Measurements from ENCODE around the gene FIP1L1.
"Not testable (repeated sequence)": the region's sequence is repeated elsewhere in the genome, so short reads cannot be mapped to it uniquely, and the experiment has no call there.

The FIP1L1 gene

DNA sequence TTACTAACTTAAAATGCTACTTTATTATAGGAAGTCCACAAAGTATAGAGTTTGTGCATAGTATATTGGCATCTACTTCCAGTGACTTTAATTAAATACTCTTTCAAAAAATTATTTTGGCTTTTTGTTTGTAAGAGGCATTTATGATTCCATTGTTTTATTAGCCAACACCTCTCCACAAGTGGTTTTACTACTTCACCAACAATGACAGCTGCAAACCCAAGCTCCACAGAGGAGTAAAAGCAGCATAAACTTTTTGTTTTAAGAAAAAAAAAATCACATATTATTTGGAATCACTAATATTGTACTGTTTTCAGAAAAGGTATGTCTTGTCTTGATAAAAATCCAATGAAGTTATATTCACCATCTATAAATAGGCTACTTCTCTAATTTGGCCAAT, 88.5 kb downstream of the FIP1L1 start:
- no peak for DNase-seq (ENCODE audit: low read depth in 1 of 2, low spot score in 1 of 2)

DNA sequence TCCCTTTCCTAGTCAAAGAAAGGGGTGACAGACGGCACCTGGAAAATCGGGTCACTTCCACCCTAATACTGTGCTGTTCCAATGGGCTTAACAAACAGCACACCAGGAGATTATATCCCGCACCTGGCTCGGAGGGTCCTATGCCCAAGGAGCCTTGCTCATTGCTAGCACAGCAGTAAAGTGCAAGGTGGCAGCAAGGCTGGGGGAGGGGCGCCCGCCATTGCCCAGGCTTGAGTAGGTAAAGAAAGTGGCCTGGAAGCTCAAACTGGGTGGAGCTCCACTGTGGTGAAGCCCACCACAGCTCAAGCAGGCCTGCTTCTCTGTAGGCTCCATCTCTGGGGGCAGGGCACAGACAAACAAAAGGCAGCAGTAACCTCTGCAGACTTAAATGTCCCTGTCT, 89.1 kb downstream of the FIP1L1 start:
- not testable (repeated sequence) for DNase-seq (ENCODE audit: low read depth in 1 of 2, low spot score in 1 of 2)

DNA sequence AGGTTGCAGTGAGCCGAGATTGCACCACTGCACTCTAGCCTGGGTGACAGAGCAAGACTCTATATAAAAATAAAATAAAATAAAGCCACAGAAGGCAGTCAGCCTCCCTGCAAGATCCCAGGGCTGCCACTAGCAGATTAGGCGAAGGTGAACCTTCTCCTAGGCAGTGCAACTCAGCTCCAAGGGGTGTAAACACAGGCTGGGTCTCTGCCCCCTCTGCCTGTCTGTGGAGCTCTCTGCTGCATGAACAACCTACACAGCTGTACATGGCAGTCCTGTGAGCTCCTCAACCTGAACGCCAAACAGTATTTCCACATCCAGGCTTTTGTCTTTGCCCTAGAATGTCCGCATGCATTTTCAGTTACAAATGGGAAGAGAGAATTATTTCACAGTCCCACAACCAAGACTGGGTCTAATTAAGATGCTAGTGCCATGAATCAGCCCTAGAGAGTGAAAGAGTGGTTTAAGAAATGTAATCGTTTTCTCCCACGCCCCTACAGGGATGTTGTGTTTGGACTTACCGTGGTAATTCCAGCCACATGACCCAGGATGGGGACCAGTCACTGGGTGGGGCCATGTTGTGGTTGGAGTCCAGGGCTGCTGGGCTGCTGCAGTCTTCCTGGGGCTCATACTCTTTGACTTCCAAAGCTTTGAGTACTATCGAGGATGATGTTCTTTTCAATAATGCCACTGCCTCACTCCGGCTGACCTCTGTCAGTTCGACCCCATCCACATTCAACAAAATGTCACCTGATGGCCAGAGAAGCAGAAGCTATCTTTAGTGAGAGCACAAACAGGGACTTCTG, 99.0 kb downstream of the FIP1L1 start:
- DNase-seq (ENCODE audit: low read depth in 1 of 2, low spot score in 1 of 2) = no peak

DNA sequence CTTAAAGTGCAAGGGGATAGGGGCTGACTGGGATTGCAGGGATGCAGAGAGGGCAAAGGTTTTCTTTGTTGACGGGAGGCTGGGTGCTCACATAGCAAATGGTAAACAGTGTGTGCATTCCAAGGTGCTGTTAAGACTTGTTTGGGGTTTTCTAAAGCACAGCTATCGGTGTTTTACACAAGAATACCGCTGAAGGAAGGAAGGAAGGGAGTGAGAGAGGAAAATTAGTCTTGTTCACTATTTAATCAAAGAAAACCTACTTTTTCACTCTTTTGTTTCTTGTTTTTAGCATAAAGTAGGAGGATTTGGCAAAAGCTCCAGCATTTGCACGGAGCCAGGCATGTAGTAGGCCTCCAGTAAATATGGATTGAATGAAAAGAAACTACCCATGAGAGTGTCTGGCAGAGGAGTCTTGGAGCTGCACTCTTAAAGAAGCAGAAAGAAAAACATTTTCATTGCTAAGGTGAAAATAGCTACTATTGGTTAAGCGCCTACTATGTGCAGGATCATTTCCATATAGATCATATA, 99.7 kb downstream of the FIP1L1 start:
- no peak for DNase-seq (ENCODE audit: low read depth in 1 of 2, low spot score in 1 of 2)

DNA sequence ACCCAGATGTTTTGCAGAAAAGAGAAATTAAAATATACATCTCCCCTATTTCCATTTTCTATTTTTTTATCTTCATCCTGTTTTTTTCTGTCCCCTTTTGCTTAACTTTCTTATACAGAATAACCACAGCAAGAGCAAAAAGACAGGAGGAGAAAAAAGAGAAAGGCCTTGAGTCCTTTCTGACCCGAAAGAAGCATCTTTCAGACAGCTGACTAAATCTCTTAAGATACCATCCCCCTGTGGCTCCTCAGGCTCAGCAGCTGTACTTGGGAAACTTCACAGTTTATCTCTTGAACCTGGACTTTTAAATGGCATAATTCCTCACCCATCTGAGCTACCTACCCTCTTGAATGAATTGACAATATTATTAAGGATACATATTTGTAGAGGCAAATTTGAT, 100.2 kb downstream of the FIP1L1 start:
- no peak for DNase-seq (ENCODE audit: low read depth in 1 of 2, low spot score in 1 of 2)

DNA sequence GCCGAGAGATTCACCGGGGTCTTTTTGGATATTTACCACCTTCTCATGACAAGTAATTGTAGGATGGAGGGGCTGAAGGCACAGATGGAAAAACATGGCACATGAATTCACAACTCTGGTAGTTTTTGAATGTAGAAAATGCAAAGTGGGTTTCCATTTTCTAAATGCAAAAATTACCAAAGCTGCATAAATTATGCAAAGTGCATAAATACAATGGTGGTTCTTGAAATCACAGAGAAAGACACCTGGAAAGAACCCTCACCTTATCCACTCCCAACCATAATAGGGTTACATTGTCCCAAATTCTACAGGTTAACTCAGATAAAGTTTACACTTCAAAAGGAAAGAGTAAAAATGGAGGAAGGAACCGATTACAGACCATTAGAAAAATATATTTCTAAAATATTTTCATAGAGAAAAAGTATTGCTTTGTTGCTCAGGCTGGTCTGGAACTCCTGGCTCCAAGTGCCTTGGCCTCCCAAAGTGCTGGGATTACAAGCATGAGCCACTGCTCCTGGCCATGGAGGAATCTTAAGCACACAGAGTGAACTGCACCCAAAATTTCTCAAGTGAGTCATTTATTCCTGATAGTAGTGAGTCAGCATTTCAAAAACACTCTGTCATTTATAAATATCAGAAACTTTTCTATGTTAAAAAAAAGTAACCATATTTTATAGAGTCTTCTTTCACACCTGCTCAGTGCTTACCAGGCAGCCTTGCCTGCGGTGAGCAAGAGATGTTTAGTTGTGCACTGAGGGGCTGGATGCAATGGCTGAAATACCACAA, 101.4 kb downstream of the FIP1L1 start:
- DNase-seq (ENCODE audit: low read depth in 1 of 2, low spot score in 1 of 2) = no peak

DNA sequence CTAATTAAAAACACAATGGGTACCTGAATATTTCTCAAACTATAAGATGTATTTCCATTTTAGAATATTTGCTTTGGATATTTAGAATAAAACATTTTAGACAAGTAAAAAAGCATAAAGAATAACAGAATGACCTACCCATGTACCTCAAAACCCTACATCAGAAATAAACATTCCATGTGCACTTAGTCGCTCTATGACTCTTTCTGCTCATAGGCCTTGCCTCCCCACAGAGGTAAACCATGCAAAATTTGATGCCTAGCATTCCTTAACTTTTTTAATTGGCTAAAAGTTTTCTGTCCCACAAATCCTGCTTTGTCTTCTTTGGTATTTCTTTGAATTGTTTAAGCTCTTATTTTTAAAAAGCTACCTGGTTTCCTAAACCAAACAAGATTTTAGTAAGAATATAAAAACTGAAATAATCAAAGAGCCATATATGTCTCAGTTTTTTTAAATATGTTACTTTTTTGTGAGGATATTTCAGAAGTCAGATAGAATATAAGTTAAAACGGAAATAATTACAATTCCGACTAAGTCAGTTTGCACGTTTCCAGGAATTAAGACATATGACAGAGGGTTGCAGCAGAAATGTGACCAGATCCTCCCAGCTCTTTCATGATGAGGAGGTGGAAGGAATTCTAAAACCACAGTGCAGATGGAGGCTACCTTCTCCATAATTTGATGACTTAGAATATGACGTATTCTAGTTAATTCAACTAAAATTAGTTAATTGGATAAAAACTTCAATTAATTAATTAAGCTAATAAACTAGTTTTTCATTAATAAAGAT, 102.5 kb downstream of the FIP1L1 start:
- no peak for DNase-seq (ENCODE audit: low read depth in 1 of 2, low spot score in 1 of 2)

DNA sequence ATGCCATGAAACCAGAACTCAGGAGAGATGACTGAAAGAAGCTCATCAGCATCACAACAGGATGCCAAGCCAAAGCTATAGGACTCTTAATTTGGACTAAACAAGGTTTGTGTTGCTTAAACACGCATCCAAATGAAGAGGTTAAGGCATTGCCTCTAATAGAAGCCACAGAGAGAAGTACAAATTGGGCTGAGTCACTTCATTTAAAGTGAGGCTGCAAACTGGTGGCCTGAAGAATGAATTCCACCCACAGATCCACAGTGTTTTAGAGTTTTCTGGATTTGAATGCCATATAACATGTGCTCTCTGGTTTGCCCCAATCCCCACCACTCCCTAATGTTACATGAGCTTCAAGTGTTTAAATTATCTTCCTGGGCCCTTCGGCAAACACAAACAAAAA, 103.5 kb downstream of the FIP1L1 start:
- no peak for DNase-seq (ENCODE audit: low read depth in 1 of 2, low spot score in 1 of 2)

DNA sequence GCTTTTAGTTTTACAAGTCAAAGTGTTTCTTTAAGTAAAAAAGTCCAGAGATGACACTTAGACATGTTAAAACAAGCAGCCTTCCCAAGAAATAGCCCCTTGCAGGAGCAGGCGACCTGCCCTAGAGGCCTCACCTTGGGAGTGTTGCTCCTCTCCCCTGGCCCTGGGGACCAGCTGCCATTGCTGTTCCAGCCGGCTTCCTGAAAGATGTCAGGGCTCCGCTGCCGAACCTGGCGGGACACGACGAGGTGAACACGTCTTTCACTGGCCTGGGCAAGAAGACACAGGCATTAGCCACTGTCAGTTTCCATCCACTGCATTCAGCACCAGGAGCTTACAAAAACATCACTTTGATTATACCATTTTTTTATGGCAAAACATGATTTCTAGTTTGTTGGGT, 104.1 kb downstream of the FIP1L1 start:
- no peak for DNase-seq (ENCODE audit: low read depth in 1 of 2, low spot score in 1 of 2)

DNA sequence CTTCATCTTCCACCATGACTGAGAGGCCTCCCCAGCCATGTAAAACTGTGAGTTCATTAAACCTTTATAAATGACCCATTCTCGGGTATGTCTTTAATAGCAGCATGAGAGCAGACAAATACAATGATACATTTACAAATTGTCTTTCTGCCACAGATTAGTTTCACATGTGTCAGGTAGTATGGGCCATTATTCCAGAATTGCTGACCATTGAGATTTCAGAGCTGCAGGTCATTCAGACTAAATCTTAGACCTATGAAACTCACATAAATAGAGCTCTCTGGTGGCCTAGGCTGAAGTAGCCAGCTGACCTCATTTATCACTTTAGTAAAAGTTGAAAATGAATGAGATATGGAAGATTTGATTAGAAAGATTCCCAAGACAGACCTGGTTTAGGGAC, 105.8 kb downstream of the FIP1L1 start:
- no peak for DNase-seq (ENCODE audit: low read depth in 1 of 2, low spot score in 1 of 2)

DNA sequence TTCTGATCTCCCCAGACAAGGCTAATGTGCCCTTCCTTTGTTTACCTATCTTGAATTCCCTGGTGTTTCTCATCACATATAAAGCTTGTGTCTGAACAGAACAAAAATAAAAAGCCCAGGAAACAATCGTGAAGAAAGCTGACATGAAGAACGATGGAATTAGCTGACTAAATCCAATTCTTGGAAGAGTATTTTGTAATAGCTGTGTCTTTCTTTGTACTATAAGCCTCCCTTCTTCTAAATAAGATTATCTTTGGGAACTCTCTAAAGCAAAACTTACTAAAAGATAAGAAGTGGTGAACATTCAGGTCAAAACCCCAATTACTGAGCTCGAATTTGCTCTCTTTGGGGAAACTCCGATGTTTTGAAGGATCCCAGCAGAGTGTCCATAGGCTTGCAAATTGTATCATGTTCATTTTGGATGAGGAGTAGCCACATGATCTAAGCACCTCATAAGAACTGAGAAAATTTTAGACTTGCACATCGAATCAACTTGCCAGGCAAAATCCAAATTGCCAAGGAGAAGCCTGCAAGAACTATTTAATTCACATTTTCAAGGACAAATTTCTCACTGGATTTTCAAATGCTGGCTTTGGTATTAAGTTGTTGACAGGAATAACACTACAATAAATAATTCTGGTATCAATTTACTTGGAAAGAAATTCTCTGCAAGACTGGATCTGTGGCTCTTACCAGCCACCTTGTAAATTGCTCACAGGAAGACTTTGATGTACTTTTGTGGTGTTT, 107.6 kb downstream of the FIP1L1 start:
- no peak for DNase-seq (ENCODE audit: low read depth in 1 of 2, low spot score in 1 of 2)

DNA sequence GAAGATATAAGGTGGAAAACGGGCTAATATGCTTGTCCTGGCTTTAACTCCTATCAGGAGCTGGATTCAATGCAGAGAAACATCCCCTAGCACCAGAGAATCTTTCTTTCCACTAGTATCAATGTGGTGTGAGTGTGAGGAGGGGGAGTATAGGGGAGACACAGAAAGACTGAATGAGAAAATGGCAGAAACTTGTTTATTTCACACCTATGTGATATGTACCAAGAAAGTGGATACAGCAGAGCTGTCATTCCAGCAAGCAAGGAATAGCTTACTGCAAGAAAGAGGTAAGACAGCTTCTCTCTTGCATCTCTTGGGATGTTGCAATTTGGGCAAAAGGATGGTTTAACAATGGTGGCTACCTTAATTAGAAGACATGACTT, 108.2 kb downstream of the FIP1L1 start:
- no peak for DNase-seq (ENCODE audit: low read depth in 1 of 2, low spot score in 1 of 2)

DNA sequence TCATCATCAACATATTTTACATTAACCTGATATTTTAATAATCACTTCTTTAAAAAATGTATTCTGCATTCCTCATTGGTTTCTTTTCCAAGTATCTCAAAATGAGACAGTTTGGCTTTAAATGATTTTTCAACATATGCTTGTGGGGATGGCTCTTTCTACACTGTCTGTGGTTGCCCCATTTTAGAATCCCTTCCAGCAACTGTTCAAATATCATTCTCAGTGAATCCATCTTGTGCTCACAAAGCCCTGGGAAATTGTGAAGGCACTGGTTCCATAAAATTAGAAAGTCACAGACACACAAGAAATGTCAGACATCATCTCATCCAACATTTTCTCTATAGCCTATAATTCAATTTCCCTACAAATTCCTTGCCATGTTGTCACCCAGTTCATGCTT, 110.3 kb downstream of the FIP1L1 start:
- DNase-seq (ENCODE audit: low read depth in 1 of 2, low spot score in 1 of 2) = no peak

DNA sequence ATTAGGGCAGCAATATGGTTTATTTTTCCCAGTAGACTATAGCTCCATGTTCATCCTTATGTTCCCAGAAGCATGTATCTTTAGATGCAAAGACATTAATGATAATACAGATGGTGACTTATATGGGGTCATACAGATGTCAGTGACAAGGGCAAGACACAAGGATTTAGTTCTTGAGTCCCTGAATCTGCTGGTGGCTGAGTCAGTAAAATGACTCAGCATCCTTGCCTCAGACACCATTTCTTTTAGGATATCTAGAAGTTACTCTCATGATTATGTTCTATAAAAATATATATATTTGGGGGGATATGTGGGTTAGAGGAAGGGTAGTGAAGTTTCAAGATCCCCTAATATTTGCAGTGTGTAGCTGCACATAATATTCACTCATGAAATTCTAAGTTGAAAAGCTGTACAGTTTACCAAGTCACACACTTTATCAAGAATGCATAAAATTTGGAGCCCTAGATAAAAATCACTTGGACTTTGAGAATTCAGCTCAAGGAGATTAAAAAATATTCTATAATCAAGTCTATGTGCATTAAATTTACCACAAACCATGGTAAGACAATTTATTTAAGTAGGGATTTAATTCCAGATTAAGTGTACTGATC, 111.9 kb downstream of the FIP1L1 start:
- DNase-seq (ENCODE audit: low read depth in 1 of 2, low spot score in 1 of 2) = no peak

DNA sequence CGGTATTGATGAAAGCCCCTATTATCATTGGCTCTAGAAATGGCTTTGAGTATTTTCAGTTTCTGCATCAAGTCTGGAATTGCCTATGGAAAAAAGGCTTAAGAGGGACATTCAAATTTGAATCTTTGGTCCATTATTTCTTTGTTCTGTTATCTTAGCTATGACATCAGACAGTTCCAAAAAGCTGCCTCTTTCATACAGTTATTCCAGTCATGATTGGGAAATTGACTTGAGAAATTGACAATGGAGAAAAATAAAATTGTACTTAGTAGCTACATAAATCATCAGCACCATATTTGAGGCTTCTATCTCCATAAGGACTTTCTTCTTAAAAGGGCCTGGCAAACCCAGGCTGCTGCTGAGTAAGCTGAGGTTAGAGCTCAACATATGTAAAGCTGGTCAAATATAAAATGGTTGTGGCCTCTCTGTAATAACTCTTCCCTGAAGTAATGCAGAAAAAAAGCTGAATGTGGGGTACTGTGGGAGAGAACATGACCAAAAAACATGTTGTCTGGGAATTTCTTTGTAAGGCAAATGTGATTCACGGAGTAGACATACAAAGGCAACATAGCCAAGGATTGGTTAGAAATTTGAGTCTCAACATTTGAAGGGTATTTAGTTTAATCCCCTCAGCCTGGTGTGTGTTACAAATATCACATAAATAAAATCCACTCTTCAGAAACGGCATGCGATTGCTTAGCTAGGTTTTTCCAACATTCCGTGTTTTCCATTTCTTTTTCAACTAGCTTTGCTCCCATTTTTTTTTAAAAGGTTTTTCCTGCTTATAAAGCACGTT, 112.9 kb downstream of the FIP1L1 start:
- no peak for DNase-seq (ENCODE audit: low read depth in 1 of 2, low spot score in 1 of 2)

DNA sequence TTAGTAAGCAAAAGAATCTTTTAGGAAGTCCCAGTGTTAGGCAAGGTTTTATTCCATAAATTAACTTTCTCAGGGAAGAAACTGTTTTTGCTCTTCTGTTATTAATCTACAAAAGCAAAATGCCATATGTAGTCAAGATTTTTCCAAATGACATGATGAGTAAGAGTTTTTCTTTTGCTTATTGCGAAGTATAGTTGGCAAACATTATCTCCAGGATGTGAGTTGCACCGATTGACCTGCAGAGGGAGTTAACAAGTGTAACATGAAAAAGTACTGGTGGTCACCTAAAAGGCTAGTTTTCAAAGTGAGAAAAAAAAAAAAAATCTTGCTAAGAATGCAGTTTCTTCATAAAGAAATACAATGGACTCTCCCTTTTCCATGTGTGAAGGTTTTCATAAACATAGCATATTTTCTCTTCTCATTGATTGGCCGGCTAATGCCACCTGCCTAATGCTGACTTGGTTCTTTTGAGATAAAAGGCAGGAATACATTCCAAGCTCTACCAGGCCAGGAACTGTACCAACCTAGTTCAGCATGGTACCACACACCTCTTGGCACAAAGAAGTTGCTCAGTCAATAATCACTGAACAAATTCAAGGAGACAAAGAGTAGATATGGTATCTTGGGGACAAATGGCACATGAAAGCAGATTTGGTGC, 113.7 kb downstream of the FIP1L1 start:
- no peak for DNase-seq (ENCODE audit: low read depth in 1 of 2, low spot score in 1 of 2)

DNA sequence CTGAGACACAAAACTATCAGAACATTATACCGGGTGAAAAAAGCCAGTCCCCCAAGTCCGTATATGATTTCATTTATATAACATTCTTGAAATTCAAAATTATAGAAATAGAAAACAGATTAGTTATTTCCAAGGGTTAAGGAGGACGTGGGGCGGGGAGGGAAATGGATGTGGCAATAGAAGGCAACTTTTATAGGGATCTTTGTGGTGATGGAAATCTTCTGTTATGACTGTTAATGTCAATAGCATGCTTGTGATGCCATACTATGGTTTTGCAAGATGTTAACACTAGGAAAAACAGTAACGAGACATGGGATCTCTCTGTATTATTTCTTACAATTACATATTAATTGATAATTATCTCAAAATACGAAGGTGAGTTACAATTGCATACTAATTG, 117.4 kb downstream of the FIP1L1 start:
- DNase-seq (ENCODE audit: low read depth in 1 of 2, low spot score in 1 of 2) = no peak

DNA sequence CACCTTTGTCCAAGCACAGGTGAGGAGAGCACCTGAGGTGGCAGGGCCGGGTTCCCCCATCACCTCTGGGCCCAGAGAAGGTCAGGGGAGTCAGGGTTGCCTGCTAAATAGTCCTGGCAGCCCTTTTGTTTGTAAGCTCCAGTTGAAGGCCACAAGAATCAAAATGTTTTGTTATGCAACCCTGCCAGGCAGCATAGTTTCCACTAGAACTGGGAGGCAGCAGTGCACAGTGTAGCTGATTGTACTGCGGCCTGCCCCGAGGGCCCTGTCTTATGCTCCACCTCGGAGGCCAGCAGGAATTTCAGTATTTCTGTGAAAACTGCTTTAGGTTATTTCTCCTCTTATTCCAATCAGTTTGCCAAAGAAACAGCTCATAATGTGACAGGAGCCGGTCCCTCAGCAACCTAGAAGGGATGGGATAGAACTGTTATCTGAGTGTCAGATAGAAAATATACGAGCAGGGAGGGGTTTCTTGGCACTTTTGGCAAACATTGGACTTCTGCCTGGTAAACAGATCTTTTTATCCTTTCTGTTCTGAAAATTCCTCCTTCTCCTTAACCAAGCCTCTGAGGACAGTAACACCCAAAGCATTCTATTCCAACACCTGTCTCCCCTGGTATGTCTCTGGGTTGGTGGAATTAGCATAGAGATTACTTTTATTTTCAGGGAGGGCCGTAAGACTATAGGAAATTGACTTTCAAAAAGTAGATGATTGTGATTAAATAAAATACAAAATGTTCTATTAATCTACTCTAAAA, 120.2 kb downstream of the FIP1L1 start:
- DNase-seq (ENCODE audit: low read depth in 1 of 2, low spot score in 1 of 2) = no peak
